Glutamatergic neuron (in vitro differentiated cells): ENCODE measurements around the gene OCIAD1. TPM values are rescaled to one million over a fixed set of nuclear protein-coding genes. Genes with fewer than 3 reads are reported as not detected.
A peak's percentile ranks its signal among the peaks of the same experiment; 100 is the strongest.
"Not testable (repeated sequence)": the region's sequence is repeated elsewhere in the genome, so short reads cannot be mapped to it uniquely, and the experiment has no call there.

Experiments
- DNase-seq: peaks from one replicate; pipeline ENCODE4 v3.0.0; 2022
- H3K27ac Mint-ChIP-seq: one replicate; pipeline ENCODE4 v1.8.0; 2020; ENCODE audit warnings: mild to moderate bottlenecking, mixed read lengths, inconsistent platforms; ENCODE audit not compliant: unreplicated experiment
- H3K27me3 Mint-ChIP-seq: one replicate; pipeline ENCODE4 v1.8.0; 2020; ENCODE audit warnings: mild to moderate bottlenecking, moderate library complexity, mixed read lengths, inconsistent platforms; ENCODE audit not compliant: unreplicated experiment
- H3K36me3 Mint-ChIP-seq: one replicate; pipeline ENCODE4 v1.8.0; 2020; ENCODE audit warnings: mild to moderate bottlenecking, mixed read lengths, inconsistent platforms; ENCODE audit not compliant: unreplicated experiment
- H3K4me1 Mint-ChIP-seq: one replicate; pipeline ENCODE4 v1.8.0; 2020; ENCODE audit warnings: mild to moderate bottlenecking, low read depth, mixed read lengths, inconsistent platforms; ENCODE audit not compliant: unreplicated experiment
- H3K4me3 Mint-ChIP-seq: one replicate; pipeline ENCODE4 v1.8.0; 2020; ENCODE audit warnings: mild to moderate bottlenecking, mixed read lengths, inconsistent platforms; ENCODE audit not compliant: unreplicated experiment
- H3K9me3 Mint-ChIP-seq: one replicate; pipeline ENCODE4 v1.8.0; 2020; ENCODE audit warnings: mild to moderate bottlenecking, moderate library complexity, mixed read lengths, inconsistent platforms; ENCODE audit not compliant: unreplicated experiment
- CTCF ChIP-seq: fragments of 200-600 bp; sonication (generic); IDR thresholded peaks from one replicate; pipeline ENCODE4 v1.5.0; 2021; ENCODE audit not compliant: partially characterized antibody, unreplicated experiment
- total RNA-seq: library from RNA; stranded (reverse); fragmentation: NEBNext Ultra II Directional; extraction: Animal tissue kit (Norgen Biotek cat#: 25700); gene quantifications from one replicate; pipeline ENCODE4 v1.2.1, GENCODE V29; 2021; ENCODE audit not compliant: unreplicated experiment

Gene OCIAD1
- total RNA-seq, 1 donor from 2014 or later: 163 TPM

- no peak overlapping the region for H3K27ac Mint-ChIP-seq
- no peak overlapping the region for H3K4me3 Mint-ChIP-seq
- no peak for DNase-seq
- H3K4me1 Mint-ChIP-seq: peaks cover 32% of the 10 kb centered on the region
- H3K9me3 Mint-ChIP-seq: peaks cover 11% of the 10 kb centered on the region
- TF ChIP-seq CTCF: no peak
- peaks cover 11% of the 10 kb centered on the region for H3K36me3 Mint-ChIP-seq
- H3K27me3 Mint-ChIP-seq: peaks cover 2% of the 10 kb centered on the region
Observed at GRCh38 chr4:48816971-48817370, 13.9 kb upstream of the OCIAD1 start.

- H3K36me3 Mint-ChIP-seq: peaks cover 11% of the 10 kb centered on the region
- H3K9me3 Mint-ChIP-seq, H3K4me3 Mint-ChIP-seq, H3K27ac Mint-ChIP-seq, DNase-seq, H3K27me3 Mint-ChIP-seq, H3K4me1 Mint-ChIP-seq: not testable (repeated sequence)
Observed at GRCh38 chr4:48821431-48821830, 9.5 kb upstream of the OCIAD1 start.

GRCh38 chr4:48827622-48828021, 3.3 kb upstream of the OCIAD1 start:
- H3K4me3 Mint-ChIP-seq: no peak overlapping the region
- no peaks in the 10 kb centered on the region for H3K9me3 Mint-ChIP-seq
- no peaks in the 10 kb centered on the region for H3K27me3 Mint-ChIP-seq
- H3K27ac Mint-ChIP-seq: no peak overlapping the region
- TF ChIP-seq CTCF: no peak
- DNase-seq: no peak
- peaks cover 10% of the 10 kb centered on the region for H3K4me1 Mint-ChIP-seq
- H3K36me3 Mint-ChIP-seq: no peaks in the 10 kb centered on the region

GRCh38 chr4:48831532-48832030, 693 bp downstream of the OCIAD1 start:
- peak overlapping the region; percentile 99 for H3K4me3 Mint-ChIP-seq
- no peaks in the 10 kb centered on the region for H3K36me3 Mint-ChIP-seq
- no peak for TF ChIP-seq CTCF

GRCh38 chr4:48832571-48832970, 1.7 kb downstream of the OCIAD1 start:
- H3K9me3 Mint-ChIP-seq: no peaks in the 10 kb centered on the region
- no peak overlapping the region for H3K27ac Mint-ChIP-seq
- H3K4me1 Mint-ChIP-seq: peaks cover 10% of the 10 kb centered on the region
- TF ChIP-seq CTCF: no peak
- H3K4me3 Mint-ChIP-seq: peak overlapping the region; percentile 99
- H3K27me3 Mint-ChIP-seq: no peaks in the 10 kb centered on the region
- no peak for DNase-seq
- no peaks in the 10 kb centered on the region for H3K36me3 Mint-ChIP-seq

More at GRCh38 chr4:48831532-48832030, 693 bp downstream of the OCIAD1 start:
- Mint-ChIP-seq H3K27ac (peak overlapping the region; percentile 100), H3K9me3 (no peaks in the 10 kb centered on the region), H3K4me1 (peaks cover 10% of the 10 kb centered on the region), H3K27me3 (no peaks in the 10 kb centered on the region)
- no peak for DNase-seq

- Mint-ChIP-seq H3K27ac (no peak overlapping the region), H3K36me3 (no peaks in the 10 kb centered on the region), H3K4me3 (no peak overlapping the region), H3K27me3 (no peaks in the 10 kb centered on the region), H3K9me3 (no peaks in the 10 kb centered on the region), H3K4me1 (no peaks in the 10 kb centered on the region)
- DNase-seq: no peak
- TF ChIP-seq CTCF: no peak
Observed at GRCh38 chr4:48836658-48837057, 5.8 kb downstream of the OCIAD1 start.
